Pancreas (tissue), 10 donors: Measurements from ENCODE around the gene ZP1. TPM values are rescaled to one million over a fixed set of nuclear protein-coding genes. Genes with fewer than 3 reads are reported as not detected.

Source experiments
- ATAC-seq, 4 donors: fragments of 200-7000 bp; cut with Tn5 transposase; one replicate each; pipeline versions ENCODE4 v1.8.0 to v1.9.1; 2020; ENCODE audit warnings: mild to moderate bottlenecking in 4 of 4, moderate library complexity in 4 of 4
- DNase-seq, 6 donors: peaks; one replicate each; pipeline ENCODE4 v3.0.0-alpha.2; 2020
- FAIRE-seq: peaks from 2 replicates; lab custom pipeline; 2012; peaks lifted over from hg19 to GRCh38; lab: Jason Lieb, UNC
- H3K27ac ChIP-seq, 4 donors: fragments of 200-600 bp; sonication (generic); 1 replicate in 3 of 4; 2 replicates in 1 of 4; pipeline versions ENCODE4 v1.5.0 to v1.8.0; 2020
- H3K27me3 ChIP-seq, 4 donors: fragments of 200-600 bp; one replicate each; pipeline ENCODE4 v1.8.0; 2021
- H3K36me3 ChIP-seq, 3 donors: fragments of 200-600 bp; sonication (generic) in 1 of 3; one replicate each; pipeline versions ENCODE4 v1.5.0 to v1.8.0; 2020 to 2021
- H3K4me1 ChIP-seq, 3 donors: fragments of 200-600 bp; one replicate each; pipeline ENCODE4 v1.8.0; 2021
- H3K4me3 ChIP-seq, 4 donors: fragments of 200-600 bp; sonication (generic) in 2 of 4; one replicate each; pipeline versions ENCODE4 v1.5.0 to v1.8.0; 2020 to 2021
- H3K9me3 ChIP-seq, 4 donors: fragments of 200-600 bp; one replicate each; pipeline ENCODE4 v1.8.0; 2021
- CTCF ChIP-seq, 4 donors: fragments of 200-600 bp; sonication (generic) in 3 of 4; IDR thresholded peaks; one replicate each; pipeline versions ENCODE4 v1.5.0 to v1.8.0; 2021; ENCODE audit warnings: antibody characterized with exemption in 4 of 4
- WGBS, 2 donors: extraction: QIAGEN DNeasy Blood & Tissue Kit; methylation state at CpG; one replicate each; pipeline ENCODE4 v1.1.7; 2013; 5-methylcytosine and 5-hydroxymethylcytosine counted together
- intact Hi-C, 3 donors: fragments of 100-400 bp; cut with DNase I; formaldehyde crosslinking; loops; one replicate each; pipeline versions ENCODE4 v1.11.1 to v1.14.2; 2022
- polyA plus RNA-seq, 2 donors: library from polyadenylated mRNA; stranded (reverse); fragments of 200-250 nt; gene quantifications; one replicate each; pipeline ENCODE4 v1.2.3, GENCODE V29; 2013
- total RNA-seq, 6 donors: library from RNA; stranded (reverse); fragmentation: NEBNext Ultra II Directional in 4 of 6; extraction: Animal tissue kit (Norgen Biotek cat#: 25700) in 4 of 6; gene quantifications; one replicate each; pipeline versions ENCODE4 v1.2.1 to v1.2.4, GENCODE V29; 2021 to 2023
- donor health status: healthy with polysubstance abuse.
- donor health status: DM: no; HTN: no; CAD: no; lungs with moderate emphysema.
- donor health status: DM: no; HTN: no; CAD: no.
- donor health status: control.
- donor health status: control.
- donor health status: Bipolar disorder and iron deficiency.
- donor health status: DM: yes; HTN: yes; CAD: no.
- donor health status: DM: no; HTN: no; CAD: no.
- donor health status: DM: no; HTN: no; CAD: no.
- donor health status: DM: yes; HTN: yes; CAD: no.

ZP1 gene
- total and polyA plus RNA-seq, 8 donors = 0.34 to 1.5 TPM; not detected in 6

GRCh38 chr11:60847281-60847680 lies 20.1 kb upstream of the ZP1 start:
- no peak for TF ChIP-seq CTCF (IDR thresholded peaks at IDR 0.05)
- no peak for ATAC-seq

GRCh38 chr11:60847896-60848295 lies 19.4 kb upstream of the ZP1 start:
- no peak for FAIRE-seq
- intact Hi-C loops = loop anchor here in 1 of 3 donors (10.0 kb wide), 1 partner anchor 47 kb away; no protein-coding TSS in a partner anchor
- WGBS, 2 donors = 87% methylated on average over 12 of the region's 12 CpGs
- Histone ChIP-seq H3K4me1 (peaks cover 0 to 12% (median 6%) of the 10 kb centered on the region in 3 donors), H3K36me3 (peaks cover 0 to 16% (median 5%) of the 10 kb centered on the region in 3 donors), H3K27ac (no peak overlapping the region), H3K4me3 (no peak overlapping the region), H3K9me3 (no peaks in the 10 kb centered on the region), H3K27me3 (no peaks in the 10 kb centered on the region)
- no peak for TF ChIP-seq CTCF (IDR thresholded peaks at IDR 0.05)
- no peak for ATAC-seq
- DNase-seq = no peak

More at GRCh38 chr11:60847281-60847680, 20.1 kb upstream of the ZP1 start:
- no peaks in the 10 kb centered on the region for H3K27me3 ChIP-seq
- intact Hi-C loops = loop anchor here in 1 of 3 donors (10.0 kb wide), 1 partner anchor 48 kb away; no protein-coding TSS in a partner anchor
- FAIRE-seq (no peak), DNase-seq (no peak)
- no peaks in the 10 kb centered on the region for H3K9me3 ChIP-seq
- H3K36me3 ChIP-seq = peaks cover 0 to 16% (median 5%) of the 10 kb centered on the region in 3 donors
- WGBS, 2 donors = 73 to 83% methylated on average over 13 of the region's 13 CpGs
- H3K27ac ChIP-seq = no peak overlapping the region
- no peak overlapping the region for H3K4me3 ChIP-seq
- H3K4me1 ChIP-seq = peaks cover 0 to 12% (median 6%) of the 10 kb centered on the region in 3 donors

GRCh38 chr11:60848714-60849151 lies 18.6 kb upstream of the ZP1 start:
- peaks cover 0 to 16% (median 5%) of the 10 kb centered on the region in 3 donors for H3K36me3 ChIP-seq
- intact Hi-C loops = loop anchor here in 1 of 3 donors (10.0 kb wide), 1 partner anchor 46 kb away; no protein-coding TSS in a partner anchor
- TF ChIP-seq CTCF (IDR thresholded peaks at IDR 0.05) = no peak
- ATAC-seq = no peak
- H3K27me3 ChIP-seq = no peaks in the 10 kb centered on the region
- H3K4me1 ChIP-seq = peaks cover 0 to 8% (median 6%) of the 10 kb centered on the region in 3 donors
- no peaks in the 10 kb centered on the region for H3K9me3 ChIP-seq
- no peak overlapping the region for H3K27ac ChIP-seq
- no peak overlapping the region for H3K4me3 ChIP-seq
- DNase-seq = no peak
- 85 to 91% methylated on average over 10 of the region's 10 CpGs for WGBS, 2 donors
- no peak for FAIRE-seq

- H3K4me3 ChIP-seq = no peak overlapping the region
- DNase-seq (no peak), ATAC-seq (no peak), FAIRE-seq (no peak)
- H3K27me3 ChIP-seq = no peaks in the 10 kb centered on the region
- no peaks in the 10 kb centered on the region for H3K9me3 ChIP-seq
- 90 to 91% methylated on average over 29 of the region's 29 CpGs for WGBS, 2 donors
- TF ChIP-seq CTCF (IDR thresholded peaks at IDR 0.05) = no peak
- peaks cover 0 to 6% (median 0%) of the 10 kb centered on the region in 3 donors for H3K4me1 ChIP-seq
- peaks cover 0 to 16% (median 5%) of the 10 kb centered on the region in 3 donors for H3K36me3 ChIP-seq
- H3K27ac ChIP-seq = no peak overlapping the region
- intact Hi-C loops = loop anchor here in 1 of 3 donors (10.0 kb wide), 1 partner anchor 45 kb away; no protein-coding TSS in a partner anchor
Observed at GRCh38 chr11:60849641-60850520, 17.5 kb upstream of the ZP1 start.
